NCI-H460 (cell line): Measurements from ENCODE around the gene MCTP1. TPM values are rescaled to one million over a fixed set of nuclear protein-coding genes. Genes with fewer than 3 reads are reported as not detected.
A peak's percentile ranks its signal among the peaks of the same experiment; 100 is the strongest.
"Not testable (repeated sequence)": the region's sequence is repeated elsewhere in the genome, so short reads cannot be mapped to it uniquely, and the experiment has no call there.

Experiments
- DNase-seq: peaks from one replicate; pipeline ENCODE4 v3.0.0-alpha.2; 2016; ENCODE audit warnings: low read depth; ENCODE audit errors: extremely low read depth
- total RNA-seq: library from RNA; depleted of rRNA; stranded (reverse); fragments of >200 nt; shearing (Covaris generic); gene quantifications from 2 replicates; pipeline ENCODE4 v1.2.3, GENCODE V29; 2014

MCTP1 gene
- total RNA-seq, 1 experiment from 2014 or later: 46.4 TPM

- no peak for DNase-seq
Observed at GRCh38 chr5:95256446-95256845, 28.4 kb downstream of the MCTP1 start.

GRCh38 chr5:95252801-95253200, 32.1 kb downstream of the MCTP1 start:
- DNase-seq: no peak

- no peak for DNase-seq
Observed at GRCh38 chr5:95251185-95251584, 33.7 kb downstream of the MCTP1 start.

GRCh38 chr5:95244479-95244878, 40.4 kb downstream of the MCTP1 start:
- no peak for DNase-seq

- DNase-seq: no peak
Observed at GRCh38 chr5:95241635-95242034, 43.3 kb downstream of the MCTP1 start.

- no peak for DNase-seq
Observed at GRCh38 chr5:95241161-95241560, 43.7 kb downstream of the MCTP1 start.

GRCh38 chr5:95238560-95239325, 46.2 kb downstream of the MCTP1 start:
- peak; percentile 23 for DNase-seq

GRCh38 chr5:95237324-95237723, 47.6 kb downstream of the MCTP1 start:
- DNase-seq: no peak

GRCh38 chr5:95235439-95235982, 49.4 kb downstream of the MCTP1 start:
- no peak for DNase-seq

- no peak for DNase-seq
Observed at GRCh38 chr5:95229646-95230045, 55.2 kb downstream of the MCTP1 start.

GRCh38 chr5:95224701-95225459, 60.0 kb downstream of the MCTP1 start:
- DNase-seq: no peak

GRCh38 chr5:95223566-95224258, 61.2 kb downstream of the MCTP1 start:
- no peak for DNase-seq

GRCh38 chr5:95222836-95223235, 62.1 kb downstream of the MCTP1 start:
- no peak for DNase-seq

GRCh38 chr5:95221234-95221633, 63.7 kb downstream of the MCTP1 start:
- DNase-seq: no peak

- DNase-seq: no peak
Observed at GRCh38 chr5:95220381-95220780, 64.5 kb downstream of the MCTP1 start.

GRCh38 chr5:95219411-95219810, 65.5 kb downstream of the MCTP1 start:
- no peak for DNase-seq

GRCh38 chr5:95217881-95218280, 67.0 kb downstream of the MCTP1 start:
- no peak for DNase-seq

GRCh38 chr5:95217351-95217750, 67.5 kb downstream of the MCTP1 start:
- DNase-seq: no peak

- no peak for DNase-seq
Observed at GRCh38 chr5:95216136-95216955, 68.5 kb downstream of the MCTP1 start.

GRCh38 chr5:95207811-95208210, 77.1 kb downstream of the MCTP1 start:
- DNase-seq: not testable (repeated sequence)
